GM18907 (cell line): ENCODE data around the gene MYOT.
"Not testable (repeated sequence)": the region's sequence is repeated elsewhere in the genome, so short reads cannot be mapped to it uniquely, and the experiment has no call there.

Source experiments
- ATAC-seq: cut with Tn5 transposase; IDR thresholded peaks from one replicate; pipeline ENCODE4 v1.9.1; 2021; ENCODE audit warnings: mild to moderate bottlenecking, moderate library complexity; ENCODE audit not compliant: unreplicated experiment

Gene MYOT

DNA sequence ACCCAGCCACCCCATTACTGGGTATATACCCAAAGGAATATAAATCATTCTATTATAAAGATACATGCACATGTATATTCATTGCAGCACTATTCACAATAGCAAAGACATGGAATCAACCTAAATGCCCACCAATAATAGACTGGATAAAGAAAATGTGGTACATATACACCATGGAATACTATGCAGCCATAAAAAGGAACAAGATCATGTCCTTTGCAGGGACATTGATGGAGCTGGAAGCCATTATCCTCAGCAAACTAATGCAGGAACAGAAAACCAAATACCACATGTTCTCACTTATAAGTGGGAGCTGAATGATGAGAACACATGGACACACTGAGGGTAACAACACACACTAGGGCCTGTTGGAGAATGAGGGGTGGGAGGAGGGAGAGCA is 14.5 kb upstream of the MYOT start:
- not testable (repeated sequence) for ATAC-seq

DNA sequence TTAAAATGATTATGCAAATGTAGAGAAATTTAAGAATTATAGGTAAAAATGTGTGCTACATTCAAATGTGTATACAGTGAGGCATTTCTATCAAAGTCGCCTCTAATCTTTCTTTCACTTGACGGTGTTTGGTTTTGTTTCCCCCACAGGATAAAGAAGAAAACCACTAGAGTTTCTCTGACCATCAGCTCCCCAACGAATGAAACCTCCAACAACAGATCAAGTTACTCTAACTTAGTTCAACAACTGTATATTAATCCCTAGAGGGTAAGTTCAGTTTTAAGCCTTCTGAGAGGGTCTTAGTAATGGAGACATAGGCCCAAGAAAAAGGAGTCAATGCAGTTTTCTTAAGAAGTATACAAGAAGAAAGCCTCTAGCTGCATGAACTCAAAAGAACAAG is 11.5 kb upstream of the MYOT start:
- peak; percentile 45 for ATAC-seq

DNA sequence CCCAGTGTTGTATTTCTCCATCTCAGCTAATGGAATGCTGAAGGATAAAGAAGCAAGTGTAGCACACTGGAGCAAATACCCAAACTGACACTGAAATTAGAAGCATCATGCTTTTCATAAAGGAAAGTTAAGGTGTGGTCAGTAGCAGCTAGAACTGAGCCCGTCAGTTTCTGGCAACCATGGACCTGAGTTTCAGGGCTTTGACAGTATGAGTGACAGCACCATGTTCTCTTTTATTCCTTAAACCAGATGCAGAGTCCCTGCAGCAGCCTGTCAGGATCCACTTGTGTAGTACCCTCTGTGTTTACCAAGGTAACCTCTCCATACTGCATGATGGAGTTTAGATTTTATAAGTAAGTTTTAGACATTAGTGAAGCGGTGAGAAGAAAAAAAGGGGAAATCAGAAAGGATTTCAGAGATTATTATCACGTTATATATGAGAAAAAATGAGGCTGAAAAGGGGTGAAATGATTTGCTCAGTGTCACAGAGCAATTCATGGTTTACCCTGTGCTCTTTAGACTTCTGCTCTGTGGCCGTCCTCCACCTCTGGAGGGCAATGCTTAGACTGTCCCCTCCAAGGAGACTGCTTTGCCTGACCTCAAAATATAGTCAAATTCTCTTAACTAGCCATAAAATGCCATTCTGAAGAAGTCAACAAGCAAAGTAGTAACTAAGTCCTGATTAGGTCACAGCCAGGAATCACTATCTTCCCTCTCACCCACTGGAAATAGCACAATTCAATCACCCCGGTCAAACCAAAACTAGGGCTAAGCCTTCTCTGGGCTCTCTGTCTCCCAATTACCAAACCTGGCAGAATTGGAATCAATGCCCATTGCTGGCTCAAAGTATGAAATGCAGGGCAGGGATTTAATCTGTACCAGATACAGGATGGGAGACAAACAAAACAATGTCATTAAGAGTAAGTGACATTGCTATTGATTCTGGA is 10.5 kb upstream of the MYOT start:
- ATAC-seq, result no peak

DNA sequence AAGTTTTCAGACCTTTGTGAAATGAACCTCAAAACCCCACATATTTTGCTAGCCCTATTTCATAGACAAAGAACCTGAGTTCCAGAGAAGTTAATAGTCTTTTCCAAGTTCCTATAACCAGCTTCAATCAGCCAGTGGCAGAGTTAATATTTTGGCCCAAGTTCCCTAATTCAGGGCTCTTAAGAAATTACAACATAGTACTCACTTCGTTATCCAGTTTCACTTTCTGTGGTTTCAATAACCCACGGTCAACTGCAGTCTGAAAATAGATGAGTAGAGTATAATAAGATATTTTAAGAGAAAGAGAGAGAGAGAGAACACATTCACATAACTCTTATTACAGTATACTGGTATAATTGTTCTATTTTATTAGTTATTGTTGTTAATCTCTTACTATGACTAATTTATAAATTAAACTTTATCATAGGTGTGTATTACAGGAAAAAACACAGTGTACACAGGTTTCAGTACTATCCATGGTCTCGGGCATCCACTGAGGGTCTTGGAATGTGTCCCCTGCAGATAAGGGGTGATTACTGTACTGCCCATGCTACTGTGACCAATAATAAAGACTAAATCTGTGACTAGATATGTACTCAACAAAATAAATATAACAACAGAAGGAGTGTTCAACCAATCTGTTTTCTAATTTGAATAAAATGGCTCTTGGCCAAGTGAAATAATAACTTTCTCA is 9.3 kb upstream of the MYOT start:
- ATAC-seq, result peak; percentile 83

DNA sequence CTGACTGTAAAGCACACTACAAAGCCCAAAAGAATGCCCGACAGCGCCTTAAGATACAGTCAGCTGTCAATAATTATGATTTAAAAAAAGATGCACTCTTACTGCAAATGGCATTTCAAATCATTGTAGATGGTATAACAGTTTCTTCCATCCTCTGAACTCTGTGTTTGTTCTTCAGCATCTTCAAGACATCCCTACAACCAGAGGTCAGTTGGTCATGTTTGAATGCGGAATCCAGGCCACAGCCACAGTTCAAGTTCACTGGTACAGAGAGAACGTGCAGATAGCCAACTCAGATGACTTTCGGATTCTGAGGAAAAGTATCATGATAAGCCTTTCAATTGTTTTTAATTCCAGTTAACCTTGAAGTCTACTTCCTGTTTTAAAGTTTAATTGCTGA is 8.7 kb upstream of the MYOT start:
- no peak for ATAC-seq

DNA sequence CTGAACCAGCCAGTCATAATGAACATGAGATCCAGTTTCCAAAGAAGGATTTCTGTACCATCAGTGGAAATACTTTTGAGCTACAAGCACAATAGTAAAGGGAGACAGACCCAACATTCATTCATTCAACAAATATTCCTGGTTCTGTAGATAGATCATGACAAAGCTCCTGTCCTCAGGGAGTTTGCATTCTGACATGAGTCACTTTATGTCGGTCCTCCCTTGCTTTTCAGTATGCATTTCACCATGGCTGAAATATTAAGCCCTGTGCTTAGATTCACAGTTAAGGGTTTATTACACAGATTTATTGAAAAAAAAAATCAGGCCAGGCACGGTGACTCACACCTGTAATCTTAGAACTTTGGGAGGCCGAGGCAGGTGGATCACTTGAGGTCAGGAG is 5.4 kb upstream of the MYOT start:
- ATAC-seq, result no peak

DNA sequence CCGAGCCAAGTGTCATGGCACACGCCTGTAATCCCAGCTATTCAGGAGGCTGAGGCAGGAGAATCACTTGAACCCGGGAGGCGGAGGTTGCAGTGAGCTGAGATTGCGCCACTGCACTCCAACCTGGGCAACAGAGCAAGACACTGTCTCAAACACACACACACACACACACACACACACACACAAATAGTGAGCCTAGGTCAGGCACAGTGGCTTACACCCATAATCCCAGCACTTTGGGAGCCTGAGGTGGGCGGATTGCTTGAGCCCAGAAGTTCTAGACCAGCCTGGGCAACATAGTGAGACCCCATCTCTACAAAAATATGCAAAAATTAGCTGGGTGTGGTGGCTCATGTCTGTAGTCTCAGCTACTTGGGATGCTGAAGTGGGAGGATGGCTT is 4.0 kb upstream of the MYOT start:
- not testable (repeated sequence) for ATAC-seq

DNA sequence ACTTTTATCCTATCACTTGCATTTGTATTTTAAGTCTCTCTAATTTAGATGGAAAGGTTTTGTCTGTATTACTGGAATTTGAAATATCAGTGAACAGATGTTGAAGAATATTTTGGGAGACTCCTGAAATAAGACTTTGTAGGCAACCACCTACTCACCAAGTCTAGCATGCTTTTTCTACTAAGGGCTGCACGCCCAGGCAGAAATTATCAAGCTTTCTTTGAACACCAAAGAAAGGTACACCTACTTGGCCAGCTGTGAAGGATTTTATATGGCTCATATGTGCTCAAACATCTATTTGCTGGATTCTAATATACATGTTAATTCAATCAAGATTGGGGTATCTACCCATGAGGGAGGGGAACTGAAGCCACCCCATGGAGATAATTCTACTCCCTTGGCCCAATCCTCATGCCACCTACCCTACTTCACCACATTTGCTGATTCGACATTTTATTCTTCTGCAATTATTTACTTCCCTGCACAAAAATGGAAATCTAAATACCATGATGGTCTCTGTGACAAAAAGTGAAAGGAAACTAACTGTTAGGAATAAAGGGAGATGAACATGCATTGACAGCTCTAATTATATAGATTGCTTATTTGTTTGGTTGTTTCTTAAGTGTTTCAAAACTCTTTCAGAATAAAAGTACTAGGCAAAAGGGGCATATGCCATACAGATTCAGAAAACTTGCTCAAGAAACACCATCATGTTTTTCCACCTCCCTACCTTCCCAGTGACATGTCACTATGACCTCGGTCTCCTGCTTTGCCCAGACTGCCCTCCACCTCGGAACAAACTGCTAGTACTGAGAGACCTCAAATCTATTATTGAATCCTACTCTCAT is 895 bp upstream of the MYOT start:
- ATAC-seq, result no peak

DNA sequence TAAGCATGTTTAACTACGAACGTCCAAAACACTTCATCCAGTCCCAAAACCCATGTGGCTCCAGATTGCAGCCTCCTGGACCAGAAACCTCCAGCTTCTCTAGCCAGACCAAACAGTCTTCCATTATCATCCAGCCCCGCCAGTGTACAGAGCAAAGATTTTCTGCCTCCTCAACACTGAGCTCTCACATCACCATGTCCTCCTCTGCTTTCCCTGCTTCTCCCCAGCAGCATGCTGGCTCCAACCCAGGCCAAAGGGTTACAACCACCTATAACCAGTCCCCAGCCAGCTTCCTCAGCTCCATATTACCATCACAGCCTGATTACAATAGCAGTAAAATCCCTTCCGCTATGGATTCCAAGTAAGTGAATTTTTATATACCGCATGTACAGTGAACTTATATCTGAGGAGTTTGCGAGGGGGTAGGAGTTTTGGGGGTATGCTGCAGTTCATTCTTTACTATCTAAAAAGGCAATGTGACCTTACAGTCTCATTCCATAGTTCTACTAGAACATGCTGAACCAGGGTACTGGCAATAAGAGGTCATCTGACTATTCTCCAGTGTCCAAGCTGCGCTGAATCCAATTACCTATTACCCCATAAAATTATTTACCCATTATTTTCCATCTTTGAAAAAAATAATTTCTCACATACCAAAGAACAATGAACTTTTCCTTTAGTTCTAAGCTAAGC is 3.1 kb downstream of the MYOT start:
- no peak for ATAC-seq

DNA sequence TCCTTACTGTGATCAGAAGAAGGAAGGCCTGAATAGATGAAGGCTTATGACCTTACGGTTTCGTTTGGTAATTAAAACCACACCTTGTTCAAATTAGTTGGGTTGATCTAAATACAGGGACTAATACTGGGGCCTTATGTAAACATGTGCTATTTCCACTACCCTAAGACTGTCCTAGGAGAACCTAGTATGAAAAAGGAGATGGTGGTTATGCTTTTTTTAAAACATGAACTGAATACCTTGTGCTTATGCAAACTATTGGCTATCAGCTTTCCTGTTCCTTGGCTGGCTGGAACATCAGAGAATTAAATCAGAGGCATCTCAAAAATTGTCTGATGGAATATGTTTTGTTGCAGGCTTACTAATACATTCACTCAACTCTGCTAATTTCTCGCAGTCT is 3.9 kb downstream of the MYOT start:
- no peak for ATAC-seq

DNA sequence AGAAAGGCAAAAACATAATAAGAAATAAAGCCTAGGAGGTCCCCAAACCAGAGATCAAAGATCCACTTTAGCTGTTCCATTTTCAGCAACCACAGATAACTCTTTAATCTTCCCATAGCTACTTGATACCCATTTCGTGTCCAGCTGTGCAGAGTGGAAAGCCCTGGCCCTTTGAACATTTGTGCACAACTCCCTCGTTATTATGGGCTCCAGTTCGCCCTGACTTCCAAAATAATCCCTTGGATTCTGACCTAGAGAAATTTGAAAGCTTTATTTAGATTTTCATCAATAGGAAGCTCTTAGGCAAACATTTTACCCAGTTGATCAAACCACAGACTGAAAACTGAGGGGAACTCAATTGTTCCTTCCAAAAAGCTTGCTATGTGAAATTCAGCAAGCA is 4.8 kb downstream of the MYOT start:
- ATAC-seq, result no peak

DNA sequence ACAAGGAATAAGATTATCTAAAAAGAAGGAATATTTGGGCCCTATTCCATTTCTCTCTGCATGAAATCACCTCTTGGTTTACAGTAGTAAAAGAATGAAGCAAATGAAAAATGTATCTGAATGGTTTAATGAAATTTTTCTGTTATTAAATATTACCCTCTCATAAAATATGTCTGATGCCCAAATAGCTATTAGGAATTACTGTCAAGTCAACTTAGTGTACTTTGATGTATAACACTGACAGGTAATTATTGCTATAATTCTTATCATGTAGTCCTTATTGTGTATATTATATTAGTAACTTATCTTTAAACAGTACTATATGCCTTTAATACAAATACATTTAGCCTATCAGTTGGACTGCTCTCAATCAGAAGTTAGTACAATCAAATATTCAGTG is 8.4 kb downstream of the MYOT start:
- no peak for ATAC-seq

DNA sequence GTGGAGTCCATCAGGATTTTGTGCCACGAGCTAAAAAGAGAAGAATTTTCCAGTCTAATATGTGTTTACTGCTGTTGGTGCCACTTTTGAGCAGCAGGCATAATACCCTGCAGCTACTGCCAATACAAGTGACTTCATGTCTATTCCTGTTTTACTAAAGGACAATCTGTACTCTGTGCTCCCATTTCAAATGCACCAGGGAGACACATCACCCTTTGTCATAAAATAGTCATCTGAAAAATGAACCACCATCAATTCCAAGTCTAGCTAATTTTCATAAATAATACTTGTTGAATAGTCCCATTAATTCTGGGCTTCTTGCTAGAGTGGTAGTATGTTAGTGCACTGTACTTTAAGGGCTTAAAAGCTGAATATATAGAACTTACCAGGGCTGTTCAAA is 12.7 kb downstream of the MYOT start:
- no peak for ATAC-seq

DNA sequence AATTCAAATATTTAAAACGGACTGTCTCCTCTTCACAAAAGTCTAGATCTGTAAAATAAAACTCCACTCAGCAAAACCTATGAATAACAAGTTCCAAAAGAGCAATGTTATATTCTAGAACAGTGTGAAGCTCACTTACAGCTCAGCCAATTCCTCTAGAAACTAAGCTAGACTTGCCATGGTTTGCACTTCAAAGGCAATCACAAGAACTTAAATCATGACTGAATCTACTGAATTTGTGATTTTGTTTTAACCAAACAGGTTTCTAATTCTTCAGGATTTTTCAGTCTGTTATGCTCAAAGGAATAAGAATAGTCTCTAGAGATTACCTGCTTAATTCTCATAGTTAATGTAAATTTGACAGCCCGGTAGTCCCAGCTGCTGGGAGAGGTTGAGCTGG is 20.2 kb downstream of the MYOT start:
- ATAC-seq, result no peak

DNA sequence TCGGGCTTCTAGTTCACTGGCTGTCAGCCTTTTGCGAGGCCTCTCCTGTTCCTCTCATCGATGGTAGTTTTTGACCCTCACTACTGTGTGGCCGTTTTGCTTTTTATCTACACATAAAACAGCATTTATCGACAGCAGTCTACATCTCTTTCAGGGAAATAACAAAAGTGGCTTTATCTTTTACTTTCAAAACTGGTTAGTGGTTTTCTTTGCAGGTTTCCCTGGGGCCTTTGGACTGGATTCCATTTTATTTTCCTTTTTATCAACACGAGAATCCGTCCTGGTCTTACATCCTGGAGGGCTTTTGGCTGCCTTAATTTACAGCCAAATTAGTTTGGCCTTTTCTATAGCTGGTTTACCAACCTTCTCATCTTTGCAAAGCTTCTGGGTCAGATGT is 20.8 kb downstream of the MYOT start:
- no peak for ATAC-seq

DNA sequence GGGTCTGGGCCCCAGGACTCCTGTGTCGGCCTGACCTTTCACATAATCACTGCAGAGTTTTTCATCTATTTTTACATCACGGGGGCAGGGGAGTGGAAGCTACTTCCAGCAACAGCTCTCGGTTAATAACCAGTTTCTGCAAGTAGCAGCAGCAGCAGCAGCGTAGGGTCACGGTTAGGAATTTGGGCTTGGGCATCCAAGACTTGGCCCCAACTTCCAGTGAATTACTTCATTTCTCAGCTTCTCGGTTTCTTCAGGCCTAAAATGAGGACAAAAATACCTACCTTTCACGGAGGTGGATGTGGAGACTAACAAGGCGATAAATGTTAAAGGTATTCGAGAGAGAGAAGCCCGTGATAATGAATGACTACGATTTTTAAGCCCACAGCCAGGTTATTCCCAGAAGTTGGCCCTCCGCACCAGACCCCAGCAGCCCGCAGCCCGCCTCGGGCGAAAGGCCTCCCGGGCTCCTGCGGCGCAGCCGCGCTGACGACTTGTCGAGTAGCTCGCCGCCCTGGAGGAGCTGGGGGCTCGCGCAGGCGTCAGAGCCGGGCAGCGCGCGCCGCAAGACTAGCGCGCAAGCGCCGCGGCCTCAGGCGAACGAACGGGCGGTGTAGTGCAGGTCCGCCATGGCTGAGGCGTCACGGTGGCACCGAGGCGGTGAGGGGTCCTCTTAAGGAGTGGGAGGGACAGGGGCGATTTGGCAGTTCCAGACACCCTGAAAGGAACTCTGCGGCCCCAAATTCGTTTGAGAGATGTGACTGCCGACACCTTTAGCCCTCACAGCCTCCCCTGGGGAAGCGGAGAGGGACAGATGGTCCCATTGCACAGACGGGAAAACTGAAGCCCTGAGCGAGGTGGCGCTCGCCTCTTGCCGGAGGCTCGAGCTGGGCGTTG is 21.5 kb downstream of the MYOT start, which contains the start of gene PKD2L2:
Gene PKD2L2, plus strand, starts transcription at position 595 of the 897 bp plus-strand sequence. Its CDS starts 35 bp downstream, at position 630.
- ATAC-seq, result peak; percentile 93

DNA sequence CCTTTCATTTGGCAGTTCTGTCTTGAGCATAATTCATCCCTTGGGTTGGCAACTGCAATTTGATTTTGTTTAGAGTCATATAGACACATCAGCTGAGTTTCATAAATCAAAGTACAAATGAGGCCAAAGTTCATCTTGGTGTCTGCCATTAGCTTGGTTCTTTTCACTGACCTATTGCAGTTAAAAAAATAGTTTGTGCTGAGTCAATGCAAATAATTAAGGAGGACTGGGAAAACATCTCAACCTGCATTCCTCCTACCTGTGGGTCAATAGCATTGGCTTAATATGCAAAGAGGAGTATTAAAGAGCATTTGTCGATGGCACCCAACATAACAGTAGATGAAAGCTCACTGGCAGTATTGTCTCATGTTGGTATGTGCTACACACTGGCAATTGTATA is 23.2 kb downstream of the MYOT start:
- no peak for ATAC-seq

DNA sequence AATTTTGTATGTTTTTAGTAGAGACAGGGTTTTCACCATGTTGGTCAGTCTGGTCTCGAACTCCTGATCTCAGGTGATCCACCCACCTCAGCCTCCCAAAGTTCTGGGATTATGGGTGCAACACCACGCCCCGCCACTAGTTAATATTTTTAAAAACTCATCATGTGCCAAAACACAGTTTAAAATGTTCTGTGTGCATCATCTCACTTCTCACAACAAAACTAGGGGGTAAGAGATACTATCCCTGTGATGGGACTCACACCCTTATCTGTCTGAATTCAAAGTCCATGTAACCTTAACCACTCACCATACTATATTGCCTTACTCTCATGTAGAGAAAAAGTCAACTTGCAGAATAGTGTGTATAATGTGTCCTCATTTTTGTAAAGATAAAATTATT is 24.2 kb downstream of the MYOT start:
- ATAC-seq, result no peak

DNA sequence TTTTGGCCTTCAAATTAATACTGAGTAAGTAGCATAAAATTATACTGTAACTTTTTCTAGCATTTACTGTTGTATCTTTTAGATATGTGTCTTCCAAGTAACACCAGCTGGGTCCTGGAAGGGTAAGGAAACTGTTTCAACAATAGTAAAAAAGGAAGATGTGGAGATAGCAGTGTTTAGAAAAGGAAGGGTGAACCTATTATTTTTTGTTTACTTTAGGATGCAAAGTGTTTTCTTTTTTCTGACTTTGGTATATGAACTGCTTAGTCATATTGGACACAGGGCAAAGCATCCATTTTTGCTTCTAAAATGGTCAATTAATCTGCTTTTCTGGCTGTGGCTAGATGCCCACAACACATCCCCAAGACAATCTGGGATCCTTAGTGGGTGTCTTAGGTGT is 26.9 kb downstream of the MYOT start:
- no peak for ATAC-seq

DNA sequence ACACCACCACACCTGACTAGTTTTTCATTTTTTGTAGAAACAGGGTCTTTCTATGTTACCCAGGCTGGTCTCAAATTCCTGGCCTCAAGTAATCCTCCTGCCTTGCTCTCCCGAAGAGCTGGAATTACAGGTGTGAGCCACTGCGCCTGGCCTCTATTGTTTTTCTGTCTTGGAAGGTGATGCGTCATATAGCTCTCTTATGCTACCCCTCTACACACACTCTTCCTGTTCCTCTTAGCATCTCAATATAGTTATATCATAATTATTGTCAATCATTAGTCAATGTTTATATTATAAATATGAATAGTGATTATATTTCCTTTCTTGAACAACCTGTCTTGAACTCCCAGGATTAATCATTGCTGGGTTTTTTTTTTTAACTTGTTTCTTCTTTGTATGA is 28.9 kb downstream of the MYOT start:
- ATAC-seq, result no peak
